Heart left ventricle (tissue), 16 donors: Measurements from ENCODE around the gene CZIB. TPM values are rescaled to one million over a fixed set of nuclear protein-coding genes. Genes with fewer than 3 reads are reported as not detected.

Experiments used
- ATAC-seq, 4 donors: fragments of 200-7000 bp; cut with Tn5 transposase; one replicate each; pipeline ENCODE4 v1.9.1; 2020 to 2022; ENCODE audit warnings: moderate library complexity in 4 of 4, mild to moderate bottlenecking in 3 of 4, moderate number of reproducible peaks in 1 of 4
- DNase-seq, 5 donors: peaks; one replicate each; pipeline ENCODE4 v3.0.0-alpha.2; 2020
- H3K27ac ChIP-seq, 12 donors: fragments of 200-600 bp; sonication (generic) in 4 of 12; one replicate each; pipeline versions ENCODE4 v1.5.0 to v1.8.0; 2016 to 2022; ENCODE audit warnings: mild to moderate bottlenecking in 2 of 12
- H3K27me3 ChIP-seq, 9 donors: fragments of 200-600 bp; sonication (generic) in 2 of 9; one replicate each; pipeline versions ENCODE4 v1.5.1 to v1.8.0; 2016 to 2022; ENCODE audit warnings: mild to moderate bottlenecking in 3 of 9
- H3K36me3 ChIP-seq, 9 donors: fragments of 200-600 bp; sonication (generic) in 2 of 9; one replicate each; pipeline versions ENCODE4 v1.5.0 to v1.8.0; 2018 to 2022; ENCODE audit warnings: mild to moderate bottlenecking in 2 of 9
- H3K4me1 ChIP-seq, 12 donors: fragments of 200-600 bp; sonication (generic) in 4 of 12; one replicate each; pipeline versions ENCODE4 v1.5.0 to v1.8.0; 2016 to 2022; ENCODE audit warnings: mild to moderate bottlenecking in 3 of 12
- H3K4me3 ChIP-seq, 12 donors: fragments of 200-600 bp; sonication (generic) in 4 of 12; one replicate each; pipeline versions ENCODE4 v1.5.0 to v1.8.0; 2017 to 2022; ENCODE audit warnings: mild to moderate bottlenecking in 9 of 12, moderate library complexity in 4 of 12
- H3K9me3 ChIP-seq, 12 donors: fragments of 200-600 bp; sonication (generic) in 4 of 12; one replicate each; pipeline versions ENCODE4 v1.5.0 to v1.8.0; 2016 to 2022; ENCODE audit warnings: mild to moderate bottlenecking in 1 of 12
- CTCF ChIP-seq, 12 donors: fragments of 200-600 bp; sonication (generic) in 4 of 12; IDR thresholded peaks; one replicate each; pipeline versions ENCODE4 v1.5.0 to v1.8.0; 2018 to 2022; ENCODE audit warnings: antibody characterized with exemption in 12 of 12, mild to moderate bottlenecking in 5 of 12
- POLR2A ChIP-seq, 2 donors: fragments of 450-650 bp; IDR thresholded peaks; one replicate each; pipeline ENCODE4 v1.6.1; 2017; ENCODE audit warnings: antibody characterized with exemption in 2 of 2, mild to moderate bottlenecking in 2 of 2, moderate library complexity in 2 of 2
- WGBS, 4 donors: extraction: QIAGEN DNeasy Blood & Tissue Kit in 2 of 4; methylation state at CpG; one replicate each; pipeline versions ENCODE4 v1.1.5 to v1.1.7; 2013 to 2018; 5-methylcytosine and 5-hydroxymethylcytosine counted together
- intact Hi-C, 10 donors: fragments of 100-400 bp; cut with DNase I; formaldehyde crosslinking; loops; one replicate each; pipeline versions ENCODE4 v1.11.1 to v1.14.2; 2022
- polyA plus RNA-seq, 2 donors: library from polyadenylated mRNA; stranded (reverse); fragments of 200-250 nt; gene quantifications; one replicate each; pipeline ENCODE4 v1.2.3, GENCODE V29; 2013
- total RNA-seq, 9 donors: library from RNA; depleted of rRNA in 2 of 9; stranded (reverse); fragments of >200 nt in 2 of 9; fragmentation: NEBNext Ultra II Directional in 3 of 9; extraction: Animal tissue kit (Norgen Biotek cat#: 25700) in 3 of 9; gene quantifications; one replicate each; pipeline versions ENCODE4 v1.1.0 to v1.2.4, GENCODE V29; 2016 to 2023
- donor health status: ischemic (EF 13 %, LVEDD 7.1; RV severe dilation, severe dysfunction).
- donor health status: healthy with polysubstance abuse.
- donor health status: DM: no; HTN: yes; CAD: no.
- donor health status: DM: no; HTN: no; CAD: no.
- donor health status: ischemic (EF 25% LVEDD 6.9; RV normal size, moderate dysfunction).
- donor health status: ischemic (EF 25% LVEDD 5.7; RV mildly dilated, moderate dysfunction).
- donor health status: healthy.
- donor health status: DM: yes; HTN: yes; CAD: no.
- donor health status: ischemic (EF 35%, LVEDD 5.7; RV mildly dilated, moderate dysfunction).
- donor health status: nonischemic (EF 11% LVEDD 7.7; RV severe dilation, severe dysfunction).
- donor health status: DM: yes; HTN: yes; CAD: no.
- donor health status: PGD.
- donor health status: ischemic (EF 29% LVEDD 5.4; RV normal size, mild dysfunction).
- donor health status: nonischemic (EF 23%, LVEDD 6.1; RV moderate dilation, normal function).

Gene CZIB
- total and polyA plus RNA-seq, 11 donors, result 39.4 to 85.0 (median 46.1) TPM

DNA sequence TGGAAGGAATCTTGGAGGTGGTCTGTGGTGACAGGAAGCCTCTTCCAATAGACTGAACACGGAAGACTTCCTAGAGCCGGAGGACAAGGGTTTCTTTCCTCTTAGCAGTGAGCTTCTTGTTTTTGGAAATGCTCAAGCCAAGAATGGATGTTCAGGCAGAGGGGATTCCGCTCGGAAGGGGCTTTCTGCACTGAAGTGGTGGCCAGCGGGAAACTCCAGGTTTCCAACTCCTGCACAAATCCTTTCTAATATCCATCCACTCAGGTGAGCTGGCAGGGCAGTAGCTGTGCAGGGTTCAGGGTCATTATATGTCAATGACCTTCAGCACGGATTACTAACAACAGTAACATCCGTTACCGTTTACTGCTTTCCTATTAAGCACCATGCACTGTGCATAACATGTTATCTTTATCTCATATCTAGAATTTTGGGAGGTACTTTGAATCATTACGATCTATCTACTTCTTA is 24.4 kb downstream of the CZIB start:
- no peaks in the 10 kb centered on the region for H3K27me3 ChIP-seq
- no peaks in the 10 kb centered on the region for H3K9me3 ChIP-seq
- no peak for DNase-seq
- intact Hi-C loops, result loop anchor here in 1 of 10 donors (1.0 to 5.0 kb wide), 2 partner anchors 42 to 269 kb away; partner anchors contain the start of genes MAGOH and SCP2
- H3K4me3 ChIP-seq, result peak overlapping the region; percentile 77 to 100 (median 88)
- TF ChIP-seq POLR2A (IDR thresholded peaks at IDR 0.05) (no peak), CTCF (IDR thresholded peaks at IDR 0.05) (no peak)
- peaks cover 0 to 7% (median 4%) of the 10 kb centered on the region in 9 donors for H3K36me3 ChIP-seq
- peak in 2 of 4 donors; percentile 6 to 14 for ATAC-seq
- WGBS, 4 donors, result 39 to 42% (median 39%) methylated on average over 9 of the region's 9 CpGs
- peak overlapping the region; percentile 94 to 100 (median 98) for H3K27ac ChIP-seq
- H3K4me1 ChIP-seq, result peaks cover 3 to 40% (median 30%) of the 10 kb centered on the region in 12 donors

DNA sequence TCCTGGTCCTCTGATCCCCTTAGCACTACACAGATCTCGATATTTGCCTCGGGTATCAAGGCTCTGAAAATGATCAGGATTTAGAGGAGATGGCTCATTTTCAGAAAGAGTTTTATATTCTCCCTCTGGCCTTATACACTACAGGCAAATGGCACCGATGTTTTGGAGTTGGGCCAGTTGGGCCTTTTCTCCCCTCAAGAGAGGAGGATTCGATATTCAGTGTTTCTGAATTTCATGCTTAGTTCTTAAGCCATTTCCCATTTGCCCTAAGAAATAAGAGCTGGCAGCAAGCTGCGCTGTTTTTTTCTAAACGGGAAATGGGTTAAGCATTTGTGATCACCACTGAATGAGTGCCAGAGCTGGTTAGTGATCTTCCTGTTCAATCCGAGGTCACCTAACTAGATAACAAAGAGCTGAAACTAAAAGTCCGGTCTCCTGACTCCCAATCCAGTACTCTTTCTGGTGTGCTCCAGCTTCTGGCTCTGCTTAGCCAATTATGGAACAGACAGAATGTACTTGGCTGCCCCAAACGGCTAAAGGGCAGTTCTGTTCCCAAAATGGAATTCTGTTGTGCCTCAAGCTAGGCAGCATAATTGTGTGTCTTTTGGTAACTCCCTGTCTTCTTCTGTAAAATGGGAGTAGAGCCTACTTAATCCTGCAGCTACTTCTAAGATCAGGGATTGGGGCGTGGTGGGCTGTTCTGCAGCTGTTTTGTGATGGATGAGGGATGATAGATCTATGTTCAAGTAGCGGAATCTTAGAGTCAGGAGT is 25.0 kb downstream of the CZIB start:
- Histone ChIP-seq H3K9me3 (no peaks in the 10 kb centered on the region), H3K27me3 (no peaks in the 10 kb centered on the region), H3K4me3 (peak overlapping the region in 3 of 12 donors; percentile 84 to 88 (median 85)), H3K27ac (peak overlapping the region in 8 of 12 donors; percentile 94 to 100 (median 98)), H3K36me3 (peaks cover 0 to 1% (median 0%) of the 10 kb centered on the region in 9 donors), H3K4me1 (peaks cover 3 to 40% (median 30%) of the 10 kb centered on the region in 12 donors)
- no peak for ATAC-seq
- WGBS, 4 donors, result 74 to 86% (median 80%) methylated on average over 11 of the region's 11 CpGs
- TF ChIP-seq CTCF (IDR thresholded peaks at IDR 0.05) (no peak), POLR2A (IDR thresholded peaks at IDR 0.05) (no peak)
- DNase-seq, result no peak
- intact Hi-C loops, result loop anchor here in 1 of 10 donors (1.0 to 5.0 kb wide), 2 partner anchors 43 to 268 kb away; partner anchors contain the start of genes MAGOH and SCP2

GRCh38 chr1:53190210-53190611 is 30.2 kb downstream of the CZIB start:
- peaks cover 0 to 4% (median 0%) of the 10 kb centered on the region in 12 donors for H3K4me1 ChIP-seq
- ATAC-seq (no peak), DNase-seq (no peak)
- intact Hi-C loops, result no loop called here
- H3K9me3 ChIP-seq, result peaks cover 0 to 2% (median 0%) of the 10 kb centered on the region in 12 donors
- H3K27ac ChIP-seq, result no peak overlapping the region
- no peak overlapping the region for H3K4me3 ChIP-seq
- 73 to 78% (median 76%) methylated on average over 10 of the region's 10 CpGs for WGBS, 4 donors
- H3K27me3 ChIP-seq, result no peaks in the 10 kb centered on the region
- no peaks in the 10 kb centered on the region for H3K36me3 ChIP-seq
- TF ChIP-seq POLR2A (IDR thresholded peaks at IDR 0.05), result no peak
- TF ChIP-seq CTCF (IDR thresholded peaks at IDR 0.05), result no peak

DNA sequence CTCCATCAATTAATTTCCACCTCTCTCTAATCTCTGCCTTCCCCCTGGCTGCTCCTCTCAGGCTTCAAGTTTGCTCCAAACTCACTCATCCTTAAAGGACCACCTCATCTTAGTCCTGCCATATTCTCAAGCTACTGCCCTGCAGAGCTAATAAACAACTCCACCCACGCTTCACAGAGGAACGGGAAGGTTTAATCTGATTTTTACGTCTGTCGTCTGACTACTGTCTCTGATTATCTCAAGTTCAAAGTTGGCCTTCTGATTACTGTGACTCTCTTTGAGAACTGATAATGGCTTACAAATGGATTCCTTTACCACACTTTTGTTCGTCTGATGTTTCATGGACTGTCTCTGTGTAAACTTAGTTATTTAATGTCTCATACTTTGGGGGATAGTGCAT is 31.4 kb downstream of the CZIB start:
- intact Hi-C loops, result loop anchor here in 7 of 10 donors (10.0 kb wide), 8 partner anchors 124 to 494 kb away; partner anchors contain the start of genes COA7 (in 1 of the 7), ECHDC2 (in 1 of the 7), PODN (in 1 of the 7) and SCP2 (in 1 of the 7)
- ATAC-seq (no peak), DNase-seq (no peak)
- Histone ChIP-seq H3K27me3 (no peaks in the 10 kb centered on the region), H3K9me3 (peaks cover 0 to 2% (median 0%) of the 10 kb centered on the region in 12 donors), H3K4me1 (peaks cover 0 to 5% (median 0%) of the 10 kb centered on the region in 12 donors), H3K27ac (no peak overlapping the region), H3K36me3 (no peaks in the 10 kb centered on the region), H3K4me3 (no peak overlapping the region)
- WGBS, 4 donors, result 53 to 65% (median 57%) methylated on average over 5 of the region's 5 CpGs
- TF ChIP-seq CTCF (IDR thresholded peaks at IDR 0.05) (no peak), POLR2A (IDR thresholded peaks at IDR 0.05) (no peak)
